ENCODE measurements around the gene OSTM1. TPM values are rescaled to one million over a fixed set of nuclear protein-coding genes. Genes with fewer than 3 reads are reported as not detected.

Gene OSTM1
- total RNA-seq, 1 experiment from 2014 or later = 277 TPM

DNA sequence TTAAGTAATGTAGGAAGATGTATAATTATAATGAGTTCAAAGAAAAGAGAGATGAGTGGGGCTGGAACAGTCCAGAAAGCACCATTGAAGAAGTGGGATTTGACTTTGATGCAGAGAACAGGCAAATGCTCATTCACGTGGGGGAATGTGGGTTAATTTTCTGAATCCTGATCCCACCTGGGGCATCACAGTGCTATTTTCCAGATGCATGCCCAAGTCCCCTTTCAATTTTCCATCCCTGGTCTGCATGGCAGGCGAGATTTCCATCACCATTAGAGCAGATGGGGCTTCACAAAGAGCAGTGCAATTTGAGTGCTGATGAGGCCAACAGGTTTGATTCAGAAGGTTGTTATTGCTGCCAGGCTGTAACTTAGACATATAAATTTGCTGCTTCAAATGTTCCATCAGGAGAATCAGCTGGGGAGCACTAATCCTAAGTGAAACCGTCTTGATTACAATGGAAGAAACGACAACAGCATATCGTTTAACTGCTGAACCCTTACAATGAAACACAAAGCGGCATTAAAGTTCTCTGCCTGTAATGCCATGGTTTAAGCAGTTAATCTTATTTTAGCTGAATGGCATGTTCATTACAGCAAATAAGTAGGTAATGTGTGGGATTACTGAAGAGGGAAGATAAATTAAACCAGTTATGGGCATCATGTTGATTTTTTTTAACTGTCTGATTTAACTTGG, 45.2 kb downstream of the OSTM1 start:
- no peak for ATAC-seq
- Histone ChIP-seq H3K4me3 (ENCODE audit: low read depth in 2 of 2, low read length in 2 of 2) (no peak overlapping the region), H3K36me3 (ENCODE audit: control insufficient read depth, insufficient read depth, low read length) (no peaks in the 10 kb centered on the region), H3K9me3 (ENCODE audit: control insufficient read depth, insufficient read depth, low read depth, low read length) (no peaks in the 10 kb centered on the region), H3K4me1 (ENCODE audit: control insufficient read depth, insufficient read depth, low read length) (no peaks in the 10 kb centered on the region), H3K27me3 (ENCODE audit: control insufficient read depth, insufficient read depth, low read length) (no peaks in the 10 kb centered on the region), H3K27ac (ENCODE audit: low read length) (no peak overlapping the region)
- no TSS peak for BruUV-seq (replicated peaks)
- in situ Hi-C loops (cut with HindIII; ENCODE audit: low pct_unique_long_range_greater_than_20kb, low sequenced_read_pairs) = no loop called here
- DNase-seq (ENCODE audit: low read depth, low spot score) = no peak
- CTCF ChIA-PET = no interaction called here
- POLR2A ChIA-PET = no interaction called here
- TF ChIP-seq TCF7L2 (IDR thresholded peaks at IDR 0.05; ENCODE audit: low read depth, low read length) = no peak
- no peak for TF ChIP-seq POLR2AphosphoS5 (IDR thresholded peaks at IDR 0.05; ENCODE audit: low read depth, low read length)
- TF ChIP-seq, protein P1, sequence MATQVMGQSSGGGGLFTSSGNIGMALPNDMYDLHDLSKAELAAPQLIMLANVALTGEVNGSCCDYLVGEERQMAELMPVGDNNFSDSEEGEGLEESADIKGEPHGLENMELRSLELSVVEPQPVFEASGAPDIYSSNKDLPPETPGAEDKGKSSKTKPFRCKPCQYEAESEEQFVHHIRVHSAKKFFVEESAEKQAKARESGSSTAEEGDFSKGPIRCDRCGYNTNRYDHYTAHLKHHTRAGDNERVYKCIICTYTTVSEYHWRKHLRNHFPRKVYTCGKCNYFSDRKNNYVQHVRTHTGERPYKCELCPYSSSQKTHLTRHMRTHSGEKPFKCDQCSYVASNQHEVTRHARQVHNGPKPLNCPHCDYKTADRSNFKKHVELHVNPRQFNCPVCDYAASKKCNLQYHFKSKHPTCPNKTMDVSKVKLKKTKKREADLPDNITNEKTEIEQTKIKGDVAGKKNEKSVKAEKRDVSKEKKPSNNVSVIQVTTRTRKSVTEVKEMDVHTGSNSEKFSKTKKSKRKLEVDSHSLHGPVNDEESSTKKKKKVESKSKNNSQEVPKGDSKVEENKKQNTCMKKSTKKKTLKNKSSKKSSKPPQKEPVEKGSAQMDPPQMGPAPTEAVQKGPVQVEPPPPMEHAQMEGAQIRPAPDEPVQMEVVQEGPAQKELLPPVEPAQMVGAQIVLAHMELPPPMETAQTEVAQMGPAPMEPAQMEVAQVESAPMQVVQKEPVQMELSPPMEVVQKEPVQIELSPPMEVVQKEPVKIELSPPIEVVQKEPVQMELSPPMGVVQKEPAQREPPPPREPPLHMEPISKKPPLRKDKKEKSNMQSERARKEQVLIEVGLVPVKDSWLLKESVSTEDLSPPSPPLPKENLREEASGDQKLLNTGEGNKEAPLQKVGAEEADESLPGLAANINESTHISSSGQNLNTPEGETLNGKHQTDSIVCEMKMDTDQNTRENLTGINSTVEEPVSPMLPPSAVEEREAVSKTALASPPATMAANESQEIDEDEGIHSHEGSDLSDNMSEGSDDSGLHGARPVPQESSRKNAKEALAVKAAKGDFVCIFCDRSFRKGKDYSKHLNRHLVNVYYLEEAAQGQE (IDR thresholded peaks at IDR 0.05; ENCODE audit: insufficient read depth in 1 of 2, low read depth in 2 of 2, low read length in 1 of 2) = no peak
- intact Hi-C loops (cut with micrococcal nuclease; ENCODE audit: unreplicated experiment) = no loop called here

- TF ChIP-seq, protein P1 (IDR thresholded peaks at IDR 0.05; ENCODE audit: insufficient read depth in 1 of 2, low read depth in 2 of 2, low read length in 1 of 2) = no peak
- TF ChIP-seq CTCF (IDR thresholded peaks at IDR 0.05) (no peak), TCF7L2 (IDR thresholded peaks at IDR 0.05; ENCODE audit: low read depth, low read length) (no peak)
- H3K27me3 ChIP-seq (ENCODE audit: control insufficient read depth, insufficient read depth, low read length) = no peaks in the 10 kb centered on the region
- H3K4me3 ChIP-seq (ENCODE audit: low read depth in 2 of 2, low read length in 2 of 2) = no peak overlapping the region
- intact Hi-C loops (cut with micrococcal nuclease; ENCODE audit: unreplicated experiment) (no loop called here), in situ Hi-C loops (cut with HindIII; ENCODE audit: low pct_unique_long_range_greater_than_20kb, low sequenced_read_pairs) (no loop called here)
- no peaks in the 10 kb centered on the region for H3K36me3 ChIP-seq (ENCODE audit: control insufficient read depth, insufficient read depth, low read length)
- POLR2A ChIA-PET = no interaction called here
- no peak overlapping the region for H3K27ac ChIP-seq (ENCODE audit: low read length)
- no peaks in the 10 kb centered on the region for H3K9me3 ChIP-seq (ENCODE audit: control insufficient read depth, insufficient read depth, low read depth, low read length)
- CTCF ChIA-PET = interaction anchor here (0.8 kb wide), 1 partner anchor 50 kb away, joined by 4 read pairs; no protein-coding TSS in a partner anchor
- H3K4me1 ChIP-seq (ENCODE audit: control insufficient read depth, insufficient read depth, low read length) = no peaks in the 10 kb centered on the region
- ATAC-seq (no peak), DNase-seq (ENCODE audit: low read depth, low spot score) (no peak)
- BruUV-seq (replicated peaks) = no TSS peak
Measured at GRCh38 chr6:108027594-108027993, 46.9 kb downstream of the OSTM1 start.
